GM19035 (cell line): Measurements from ENCODE around the gene TSNAXIP1.
"Not testable (repeated sequence)": the region's sequence is repeated elsewhere in the genome, so short reads cannot be mapped to it uniquely, and the experiment has no call there.

ENCODE experiments used
- ATAC-seq: cut with Tn5 transposase; IDR thresholded peaks from one replicate; pipeline ENCODE4 v1.9.1; 2021; ENCODE audit not compliant: unreplicated experiment

TSNAXIP1 gene

DNA sequence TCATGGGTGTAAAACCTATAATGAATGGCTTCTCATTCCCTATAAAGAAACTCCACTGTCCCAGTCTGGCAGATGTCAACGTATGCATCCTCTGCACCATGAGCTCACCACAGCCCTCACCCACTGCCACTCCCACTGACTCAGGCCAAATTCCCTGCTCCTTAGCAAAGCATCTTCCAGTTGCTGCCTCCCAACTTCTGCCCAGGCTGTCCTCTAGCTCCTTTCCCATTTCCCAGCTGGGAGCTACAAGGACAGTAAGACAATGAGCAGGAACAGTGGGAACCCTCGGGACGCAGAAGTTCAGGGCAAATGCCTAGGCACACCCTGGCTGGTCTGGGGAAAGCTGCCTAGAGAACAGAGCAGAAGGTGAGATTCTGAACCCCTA, 26.3 kb downstream of the TSNAXIP1 start:
- no peak for ATAC-seq

GRCh38 chr16:67833415-67834241, 26.9 kb downstream of the TSNAXIP1 start:
- peak; percentile 96 for ATAC-seq

DNA sequence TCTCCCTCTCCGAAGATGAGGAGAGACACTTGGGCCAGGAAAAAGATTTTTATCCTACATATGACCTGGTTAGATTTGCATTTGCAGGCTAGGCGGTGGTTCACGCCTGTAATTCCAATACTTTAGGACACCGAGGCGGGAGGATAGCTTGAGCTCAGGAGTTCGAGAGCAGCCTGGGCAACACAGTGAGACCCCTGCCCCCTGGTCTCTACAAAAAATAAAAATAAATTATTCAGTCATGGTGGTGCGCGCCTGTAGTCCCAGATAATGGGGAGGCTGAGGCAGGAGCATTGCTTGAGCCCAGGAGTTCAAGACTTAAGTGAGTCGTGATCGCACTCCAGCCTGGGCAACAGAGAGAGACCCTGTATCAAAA, 27.5 kb downstream of the TSNAXIP1 start:
- no peak for ATAC-seq

- ATAC-seq: not testable (repeated sequence)
Measured at GRCh38 chr16:67837190-67837589, 30.5 kb downstream of the TSNAXIP1 start.

GRCh38 chr16:67837811-67838210, 31.1 kb downstream of the TSNAXIP1 start:
- ATAC-seq: no peak

DNA sequence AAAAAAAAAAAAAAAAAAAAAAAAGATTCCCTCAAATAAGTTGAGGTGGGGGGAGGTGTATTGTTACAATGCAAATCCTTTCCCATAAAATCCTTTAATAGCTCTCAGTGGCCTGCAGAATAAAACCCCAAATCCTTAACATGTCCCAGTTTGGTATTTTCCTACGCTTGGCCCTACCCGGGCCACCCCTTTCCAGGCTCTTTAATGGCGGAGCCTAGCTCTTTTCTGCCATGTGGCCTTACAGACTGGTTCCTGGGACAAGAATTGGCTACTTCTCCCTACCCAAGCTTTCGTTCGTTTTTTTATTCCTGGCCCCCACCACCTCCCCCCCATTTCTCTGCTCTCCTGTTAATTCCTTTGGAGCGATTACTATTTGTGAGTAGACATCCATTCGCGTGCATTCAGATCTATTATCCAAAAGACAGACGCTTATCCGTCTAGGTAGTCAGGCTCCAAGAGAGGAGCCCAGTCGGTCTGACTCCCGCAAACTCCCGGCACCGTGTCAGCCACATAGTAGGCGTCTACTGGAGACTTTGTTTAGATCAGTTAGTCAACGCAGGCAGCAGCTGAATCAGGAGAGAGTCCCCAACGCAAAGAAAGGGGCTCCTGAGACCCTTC, 34.6 kb downstream of the TSNAXIP1 start:
- ATAC-seq: no peak

- peak; percentile 49 for ATAC-seq
Measured at GRCh38 chr16:67841816-67842508, 35.3 kb downstream of the TSNAXIP1 start, which contains the start of gene THAP11. Gene THAP11, plus strand, starts transcription at chr16:67842320. Its CDS starts 235 bp downstream, at chr16:67842555.

- ATAC-seq: peak; percentile 11
Measured at GRCh38 chr16:67842509-67843342, 36.0 kb downstream of the TSNAXIP1 start.

GRCh38 chr16:67843343-67843765, 36.7 kb downstream of the TSNAXIP1 start:
- no peak for ATAC-seq

DNA sequence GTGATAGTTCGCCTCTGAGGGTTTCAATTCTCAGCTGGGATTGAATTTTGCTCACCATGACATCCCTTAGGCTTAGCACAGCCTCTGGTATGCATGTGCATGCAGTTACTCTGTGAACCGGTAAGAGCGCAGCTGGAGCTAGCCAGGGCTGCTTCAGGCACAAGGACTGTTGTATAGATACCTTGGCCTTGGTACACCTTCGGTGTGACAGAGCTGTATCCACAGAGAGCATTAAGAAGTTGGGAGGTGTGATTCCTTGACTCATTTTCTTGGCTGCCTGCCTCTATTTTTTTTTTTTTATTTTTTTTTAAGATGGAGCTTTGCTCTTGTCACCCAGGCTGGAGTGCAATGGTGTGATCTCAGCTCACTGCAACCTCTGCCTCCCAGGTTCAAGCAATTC, 37.8 kb downstream of the TSNAXIP1 start:
- no peak for ATAC-seq

- ATAC-seq: no peak
Measured at GRCh38 chr16:67845291-67846062, 38.8 kb downstream of the TSNAXIP1 start.

- no peak for ATAC-seq
Measured at GRCh38 chr16:67846063-67846319, 39.3 kb downstream of the TSNAXIP1 start.

GRCh38 chr16:67846320-67847063, 39.8 kb downstream of the TSNAXIP1 start, which contains the start of gene NUTF2:
Gene NUTF2, plus strand, starts transcription at chr16:67846933. Its CDS starts 18,198 bp downstream, at chr16:67865131.
- peak; percentile 57 for ATAC-seq

DNA sequence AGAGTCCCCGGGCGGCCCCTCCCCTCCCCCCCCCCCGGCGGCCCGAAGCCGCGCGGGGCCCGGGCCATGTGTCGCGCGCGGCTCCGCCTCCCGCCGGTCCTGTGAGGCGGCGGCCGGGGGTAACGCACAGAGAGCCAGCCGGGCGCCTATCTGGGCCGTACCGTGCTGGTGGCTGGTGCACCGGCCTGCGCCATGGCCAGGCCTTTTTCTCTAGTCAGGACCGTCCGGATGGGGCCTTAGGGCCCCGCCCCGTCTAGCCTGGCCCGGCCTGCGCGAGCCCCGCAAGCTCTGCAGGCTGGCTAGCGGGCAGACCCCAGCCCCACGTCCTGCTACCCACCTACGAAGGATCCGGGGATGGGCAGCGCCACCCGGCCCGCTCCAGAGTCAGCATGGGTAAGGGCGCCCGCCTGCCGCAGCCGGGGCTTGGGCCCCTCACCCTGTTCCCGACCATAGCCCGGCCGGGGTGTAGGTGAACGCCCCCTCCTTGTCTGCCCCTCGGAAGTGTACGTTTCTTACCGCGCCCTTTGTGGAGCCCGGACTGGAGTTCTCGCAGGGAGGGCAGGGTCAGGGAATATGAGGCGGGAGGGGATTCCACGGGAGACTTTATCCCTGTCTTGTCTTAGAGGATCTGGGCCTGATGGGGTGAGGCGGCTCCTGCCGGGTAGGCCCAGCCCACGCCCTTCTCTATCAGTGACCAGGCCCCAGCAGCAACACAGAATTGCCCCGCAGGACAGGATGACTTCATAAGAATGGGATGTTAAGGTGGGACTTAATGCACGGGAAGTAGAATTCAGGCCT, 40.6 kb downstream of the TSNAXIP1 start, which contains the start of gene CENPT:
CENPT (minus strand) TSS at position 630 of the 798 bp plus-strand sequence. CDS start 13,834 bp downstream, outside the sequence.
- ATAC-seq: peak; percentile 44

DNA sequence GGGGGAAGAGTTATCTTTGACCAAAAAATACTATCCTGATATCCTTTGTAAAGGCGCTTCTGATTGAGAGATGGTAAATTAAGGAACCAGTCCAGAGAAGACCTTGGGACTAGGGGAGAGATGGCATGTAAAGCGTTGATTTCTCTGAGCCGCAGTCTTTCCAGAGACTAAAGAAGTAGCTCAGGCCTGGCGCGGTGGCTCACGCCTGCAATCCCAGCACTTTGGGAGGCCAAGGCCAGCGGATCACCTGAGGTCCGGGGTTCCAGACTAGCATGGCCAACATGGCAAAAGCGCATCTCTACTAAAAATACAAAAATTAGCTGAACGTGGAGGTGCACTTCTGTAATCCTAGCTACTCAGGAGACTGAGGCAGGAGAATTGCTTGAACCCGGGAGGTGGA, 41.4 kb downstream of the TSNAXIP1 start:
- ATAC-seq: no peak

DNA sequence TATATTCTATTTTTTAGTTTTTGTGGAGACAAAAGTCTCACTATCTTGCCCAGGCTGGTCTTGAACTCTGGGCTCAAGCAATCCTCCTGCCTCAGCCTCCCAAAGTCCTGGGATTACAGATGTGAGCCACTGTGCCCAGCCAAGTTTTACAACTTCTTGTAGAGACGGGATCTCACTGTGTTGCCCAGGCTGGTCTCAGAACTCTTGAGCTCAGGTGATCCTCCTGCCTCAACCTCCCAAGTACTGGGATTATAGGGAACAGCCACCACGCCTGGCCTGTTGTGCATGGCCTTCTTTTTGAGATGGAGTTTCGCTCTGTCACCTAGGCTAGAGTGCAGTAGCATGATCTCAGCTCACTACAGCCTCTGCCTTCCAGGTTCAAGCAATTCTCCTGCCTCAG, 47.0 kb downstream of the TSNAXIP1 start:
- no peak for ATAC-seq

GRCh38 chr16:67855789-67856188, 49.1 kb downstream of the TSNAXIP1 start:
- ATAC-seq: no peak

GRCh38 chr16:67856927-67857546, 50.3 kb downstream of the TSNAXIP1 start:
- ATAC-seq: no peak
